Calu3 (cell line): ENCODE data around the gene TMEM92. TPM values are rescaled to one million over a fixed set of nuclear protein-coding genes. Genes with fewer than 3 reads are reported as not detected.

ENCODE experiments used
- BruUV-seq: library from RNA; stranded (reverse); fragments of 400-500 nt; replicated peaks from 2 replicates; lab custom pipeline; 2021; lab: Mats Ljungman, UMichigan
- CTCF ChIA-PET: fragments of 300-600 bp; sonication (Branson Sonifier 250); formaldehyde crosslinking; loops from one replicate; lab custom pipeline; 2022; ENCODE audit warnings: antibody characterized with exemption; lab: Charles Lee
- DNase-seq: peaks from one replicate; pipeline ENCODE4 v3.0.0; 2022
- H3K27ac Mint-ChIP-seq: one replicate; pipeline ENCODE4 v1.8.0; 2022; ENCODE audit warnings: mixed read lengths; ENCODE audit not compliant: unreplicated experiment
- H3K27me3 Mint-ChIP-seq: one replicate; pipeline ENCODE4 v1.8.0; 2022; ENCODE audit warnings: mixed read lengths; ENCODE audit not compliant: unreplicated experiment
- H3K36me3 Mint-ChIP-seq: one replicate; pipeline ENCODE4 v1.8.0; 2022; ENCODE audit warnings: mild to moderate bottlenecking, moderate library complexity, mixed read lengths; ENCODE audit not compliant: insufficient read depth, unreplicated experiment
- H3K4me1 Mint-ChIP-seq: one replicate; pipeline ENCODE4 v1.8.0; 2022; ENCODE audit warnings: mild to moderate bottlenecking, low read depth, mixed read lengths; ENCODE audit not compliant: unreplicated experiment
- H3K4me3 Mint-ChIP-seq: one replicate; pipeline ENCODE4 v1.8.0; 2022; ENCODE audit warnings: mild to moderate bottlenecking, low read depth, moderate library complexity, mixed read lengths; ENCODE audit not compliant: unreplicated experiment
- H3K9me3 Mint-ChIP-seq: one replicate; pipeline ENCODE4 v1.8.0; 2022; ENCODE audit warnings: low read depth, mixed read lengths; ENCODE audit not compliant: unreplicated experiment
- CTCF ChIP-seq: fragments of 200-600 bp; IDR thresholded peaks from one replicate; pipeline ENCODE4 v1.8.0; 2022; ENCODE audit warnings: antibody characterized with exemption; ENCODE audit not compliant: unreplicated experiment
- intact Hi-C: fragments of 100-400 bp; cut with micrococcal nuclease; formaldehyde crosslinking; loops from one replicate; pipeline ENCODE4 v1.10.0; 2022; ENCODE audit not compliant: unreplicated experiment
- total RNA-seq: library from RNA; stranded (reverse); gene quantifications from 2 replicates; pipeline ENCODE4 v1.2.3, GENCODE V29; 2022

Gene TMEM92
- total RNA-seq, 1 experiment from 2014 or later, result 4.8 TPM

GRCh38 chr17:50238601-50239280, 35.5 kb upstream of the TMEM92 start:
- BruUV-seq, result no TSS peak
- CTCF ChIA-PET, result no interaction called here
- H3K4me1 Mint-ChIP-seq, result peaks cover 9% of the 10 kb centered on the region
- no peaks in the 10 kb centered on the region for H3K9me3 Mint-ChIP-seq
- peaks cover 64% of the 10 kb centered on the region for H3K27me3 Mint-ChIP-seq
- intact Hi-C loops, result no loop called here
- DNase-seq, result no peak
- H3K36me3 Mint-ChIP-seq, result no peaks in the 10 kb centered on the region
- TF ChIP-seq CTCF, result no peak
- H3K4me3 Mint-ChIP-seq, result no peak overlapping the region
- no peak overlapping the region for H3K27ac Mint-ChIP-seq

- no peak for DNase-seq
- intact Hi-C loops, result no loop called here
- peaks cover 64% of the 10 kb centered on the region for H3K27me3 Mint-ChIP-seq
- no peak for TF ChIP-seq CTCF
- no peak overlapping the region for H3K27ac Mint-ChIP-seq
- CTCF ChIA-PET, result interaction anchor here (0.6 kb wide), 1 partner anchor 58 kb away, joined by 3 read pairs; no protein-coding TSS in a partner anchor
- H3K4me3 Mint-ChIP-seq, result no peak overlapping the region
- H3K4me1 Mint-ChIP-seq, result peaks cover 9% of the 10 kb centered on the region
- BruUV-seq, result no TSS peak
- H3K36me3 Mint-ChIP-seq, result no peaks in the 10 kb centered on the region
- no peaks in the 10 kb centered on the region for H3K9me3 Mint-ChIP-seq
Measured at GRCh38 chr17:50239937-50240336, 34.3 kb upstream of the TMEM92 start.

- no peak overlapping the region for H3K4me3 Mint-ChIP-seq
- H3K27ac Mint-ChIP-seq, result no peak overlapping the region
- BruUV-seq, result no TSS peak
- no peak for DNase-seq
- no peak for TF ChIP-seq CTCF
- H3K36me3 Mint-ChIP-seq, result no peaks in the 10 kb centered on the region
- peaks cover 9% of the 10 kb centered on the region for H3K4me1 Mint-ChIP-seq
- CTCF ChIA-PET, result interaction anchor here (0.6 kb wide), 1 partner anchor 33 kb away, joined by 3 read pairs; the partner anchor contains the start of gene TMEM92
- intact Hi-C loops, result no loop called here
- no peaks in the 10 kb centered on the region for H3K9me3 Mint-ChIP-seq
- peaks cover 56% of the 10 kb centered on the region for H3K27me3 Mint-ChIP-seq
Measured at GRCh38 chr17:50240851-50241250, 33.4 kb upstream of the TMEM92 start.

- TF ChIP-seq CTCF, result no peak
- no peaks in the 10 kb centered on the region for H3K36me3 Mint-ChIP-seq
- no peak overlapping the region for H3K4me3 Mint-ChIP-seq
- no peak overlapping the region for H3K27ac Mint-ChIP-seq
- intact Hi-C loops, result no loop called here
- H3K4me1 Mint-ChIP-seq, result peaks cover 9% of the 10 kb centered on the region
- no TSS peak for BruUV-seq
- no peak for DNase-seq
- H3K9me3 Mint-ChIP-seq, result no peaks in the 10 kb centered on the region
- CTCF ChIA-PET, result interaction anchor here (0.6 kb wide), 1 partner anchor 33 kb away, joined by 3 read pairs; the partner anchor contains the start of gene TMEM92
- H3K27me3 Mint-ChIP-seq, result peaks cover 52% of the 10 kb centered on the region
Measured at GRCh38 chr17:50241431-50241830, 32.8 kb upstream of the TMEM92 start.
